Measurements from ENCODE around the gene ST3GAL3. TPM values are rescaled to one million over a fixed set of nuclear protein-coding genes. Genes with fewer than 3 reads are reported as not detected.

Gene ST3GAL3
- total and polyA plus RNA-seq, 2 of the 13 experiments (the other 11 are each of a cell fraction or from before 2014, with no cell fraction given) = 5.1 to 8.1 TPM

DNA sequence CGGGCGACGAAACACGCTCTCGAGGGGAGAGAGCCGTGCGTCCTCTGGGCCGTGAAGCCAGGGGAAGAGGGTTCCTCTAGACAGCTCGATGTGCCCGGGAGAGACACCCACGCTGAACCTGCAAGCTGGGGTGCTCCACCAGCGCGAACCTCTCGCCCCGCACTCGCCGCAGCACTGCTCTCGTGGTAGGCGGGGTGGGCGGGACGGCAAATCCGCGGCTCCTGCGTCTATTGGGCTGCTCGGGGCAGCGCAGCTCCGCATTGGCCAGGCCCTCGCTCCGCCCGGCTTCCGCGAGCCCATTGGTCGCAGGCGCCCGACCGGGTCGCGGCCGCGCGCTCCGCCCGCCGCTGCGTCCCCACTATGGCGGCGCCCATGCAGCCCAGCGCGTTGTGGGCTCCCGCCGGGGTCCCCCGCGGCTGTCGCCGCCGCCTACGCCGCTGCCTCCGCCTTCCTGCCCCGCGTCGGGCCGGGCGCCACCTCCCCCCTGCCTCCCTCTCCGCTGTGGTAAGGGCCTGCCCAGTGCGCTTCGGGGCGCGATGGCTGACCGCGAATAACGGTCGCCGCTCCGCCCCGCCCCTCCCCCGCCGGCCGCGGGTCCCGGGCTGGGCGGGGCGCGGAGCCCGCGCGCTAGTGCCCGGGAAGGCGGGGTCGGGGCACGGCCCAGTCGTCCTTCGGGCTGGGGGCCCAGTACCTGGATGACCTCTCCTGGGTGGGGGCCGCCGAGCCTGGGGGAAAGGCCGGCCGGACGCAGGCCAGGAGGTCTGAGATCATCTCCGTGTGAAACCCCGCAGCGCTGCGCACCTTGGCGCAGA is at the start of gene ST3GAL3 (continued):
- TF ChIP-seq, protein P1, sequence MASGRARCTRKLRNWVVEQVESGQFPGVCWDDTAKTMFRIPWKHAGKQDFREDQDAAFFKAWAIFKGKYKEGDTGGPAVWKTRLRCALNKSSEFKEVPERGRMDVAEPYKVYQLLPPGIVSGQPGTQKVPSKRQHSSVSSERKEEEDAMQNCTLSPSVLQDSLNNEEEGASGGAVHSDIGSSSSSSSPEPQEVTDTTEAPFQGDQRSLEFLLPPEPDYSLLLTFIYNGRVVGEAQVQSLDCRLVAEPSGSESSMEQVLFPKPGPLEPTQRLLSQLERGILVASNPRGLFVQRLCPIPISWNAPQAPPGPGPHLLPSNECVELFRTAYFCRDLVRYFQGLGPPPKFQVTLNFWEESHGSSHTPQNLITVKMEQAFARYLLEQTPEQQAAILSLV (CRISPR knock-in tag; IDR thresholded peaks at IDR 0.05; ENCODE audit: borderline replicate concordance) = peak; percentile 60; the same call in 1 of the 2 replicates
- TF ChIP-seq ZNF24 (IDR thresholded peaks at IDR 0.05) = no peak
- no peak for TF ChIP-seq ARNT (IDR thresholded peaks at IDR 0.05)
- TF ChIP-seq, protein P2, sequence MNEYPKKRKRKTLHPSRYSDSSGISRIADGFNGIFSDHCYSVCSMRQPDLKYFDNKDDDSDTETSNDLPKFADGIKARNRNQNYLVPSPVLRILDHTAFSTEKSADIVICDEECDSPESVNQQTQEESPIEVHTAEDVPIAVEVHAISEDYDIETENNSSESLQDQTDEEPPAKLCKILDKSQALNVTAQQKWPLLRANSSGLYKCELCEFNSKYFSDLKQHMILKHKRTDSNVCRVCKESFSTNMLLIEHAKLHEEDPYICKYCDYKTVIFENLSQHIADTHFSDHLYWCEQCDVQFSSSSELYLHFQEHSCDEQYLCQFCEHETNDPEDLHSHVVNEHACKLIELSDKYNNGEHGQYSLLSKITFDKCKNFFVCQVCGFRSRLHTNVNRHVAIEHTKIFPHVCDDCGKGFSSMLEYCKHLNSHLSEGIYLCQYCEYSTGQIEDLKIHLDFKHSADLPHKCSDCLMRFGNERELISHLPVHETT (CRISPR knock-in tag; conservative IDR thresholded peaks at IDR 0.05) = peak; percentile 91; the same call in 1 of the 2 replicates
- no peak; the same call in 1 of the 2 replicates for TF ChIP-seq EEA1 (CRISPR knock-in tag; IDR thresholded peaks at IDR 0.05; ENCODE audit: borderline replicate concordance)
- TF ChIP-seq RXRB (CRISPR knock-in tag; IDR thresholded peaks at IDR 0.05; ENCODE audit: borderline replicate concordance) = peak; percentile 59; the same call in 1 of the 2 replicates
- TF ChIP-seq HES4 (CRISPR knock-in tag; IDR thresholded peaks at IDR 0.05; ENCODE audit: borderline replicate concordance) = peak; percentile 46; the same call in 1 of the 2 replicates
- TF ChIP-seq LCORL (IDR thresholded peaks at IDR 0.05) = no peak
- TF ChIP-seq LCORL (CRISPR knock-in tag; IDR thresholded peaks at IDR 0.05) = peak; percentile 57
- TF ChIP-seq PRMT3 (CRISPR knock-in tag; IDR thresholded peaks at IDR 0.05; ENCODE audit: borderline replicate concordance, low read depth) = peak; percentile 45; the same call in 1 of the 2 replicates
- peak; percentile 76; the same call in 1 of the 2 replicates for TF ChIP-seq ZNF788 (CRISPR knock-in tag; IDR thresholded peaks at IDR 0.05; ENCODE audit: borderline replicate concordance)
- TF ChIP-seq, protein P3, sequence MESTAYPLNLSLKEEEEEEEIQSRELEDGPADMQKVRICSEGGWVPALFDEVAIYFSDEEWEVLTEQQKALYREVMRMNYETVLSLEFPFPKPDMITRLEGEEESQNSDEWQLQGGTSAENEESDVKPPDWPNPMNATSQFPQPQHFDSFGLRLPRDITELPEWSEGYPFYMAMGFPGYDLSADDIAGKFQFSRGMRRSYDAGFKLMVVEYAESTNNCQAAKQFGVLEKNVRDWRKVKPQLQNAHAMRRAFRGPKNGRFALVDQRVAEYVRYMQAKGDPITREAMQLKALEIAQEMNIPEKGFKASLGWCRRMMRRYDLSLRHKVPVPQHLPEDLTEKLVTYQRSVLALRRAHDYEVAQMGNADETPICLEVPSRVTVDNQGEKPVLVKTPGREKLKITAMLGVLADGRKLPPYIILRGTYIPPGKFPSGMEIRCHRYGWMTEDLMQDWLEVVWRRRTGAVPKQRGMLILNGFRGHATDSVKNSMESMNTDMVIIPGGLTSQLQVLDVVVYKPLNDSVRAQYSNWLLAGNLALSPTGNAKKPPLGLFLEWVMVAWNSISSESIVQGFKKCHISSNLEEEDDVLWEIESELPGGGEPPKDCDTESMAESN (CRISPR knock-in tag; conservative IDR thresholded peaks at IDR 0.05) = 0 out of 2 replicates have a peak, but pooled peaks have one; percentile 22
- TF ChIP-seq ZNF225 (CRISPR knock-in tag; IDR thresholded peaks at IDR 0.05) = peak; percentile 14; the same call in 1 of the 2 replicates
- peak; percentile 87 for TF ChIP-seq NFYC (CRISPR knock-in tag; IDR thresholded peaks at IDR 0.05)
- TF ChIP-seq ELF1 (CRISPR knock-in tag; IDR thresholded peaks at IDR 0.05) = peak; percentile 28; the same call in 1 of the 2 replicates
- TF ChIP-seq, protein P4, sequence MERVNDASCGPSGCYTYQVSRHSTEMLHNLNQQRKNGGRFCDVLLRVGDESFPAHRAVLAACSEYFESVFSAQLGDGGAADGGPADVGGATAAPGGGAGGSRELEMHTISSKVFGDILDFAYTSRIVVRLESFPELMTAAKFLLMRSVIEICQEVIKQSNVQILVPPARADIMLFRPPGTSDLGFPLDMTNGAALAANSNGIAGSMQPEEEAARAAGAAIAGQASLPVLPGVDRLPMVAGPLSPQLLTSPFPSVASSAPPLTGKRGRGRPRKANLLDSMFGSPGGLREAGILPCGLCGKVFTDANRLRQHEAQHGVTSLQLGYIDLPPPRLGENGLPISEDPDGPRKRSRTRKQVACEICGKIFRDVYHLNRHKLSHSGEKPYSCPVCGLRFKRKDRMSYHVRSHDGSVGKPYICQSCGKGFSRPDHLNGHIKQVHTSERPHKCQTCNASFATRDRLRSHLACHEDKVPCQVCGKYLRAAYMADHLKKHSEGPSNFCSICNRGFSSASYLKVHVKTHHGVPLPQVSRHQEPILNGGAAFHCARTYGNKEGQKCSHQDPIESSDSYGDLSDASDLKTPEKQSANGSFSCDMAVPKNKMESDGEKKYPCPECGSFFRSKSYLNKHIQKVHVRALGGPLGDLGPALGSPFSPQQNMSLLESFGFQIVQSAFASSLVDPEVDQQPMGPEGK (CRISPR knock-in tag; IDR thresholded peaks at IDR 0.05) = peak; percentile 98

All from HepG2 (cell line).